Sigmoid colon (tissue), 4 donors: ENCODE data around the gene SOAT2.

Source experiments
- EP300 ChIP-seq, 4 donors: sonication (generic); formaldehyde crosslinking; IDR thresholded peaks; one replicate each; pipeline ENCODE4 v1.6.1; 2017; ENCODE audit warnings: antibody characterized with exemption in 4 of 4
- POLR2A ChIP-seq, 2 donors: fragments of 450-650 bp; IDR thresholded peaks; one replicate each; pipeline ENCODE4 v1.6.1; 2016; ENCODE audit warnings: antibody characterized with exemption in 2 of 2, mild to moderate bottlenecking in 2 of 2, moderate library complexity in 2 of 2
- POLR2AphosphoS5 ChIP-seq, 4 donors: sonication (generic); formaldehyde crosslinking; IDR thresholded peaks; one replicate each; pipeline ENCODE4 v1.6.1; 2017; ENCODE audit warnings: antibody characterized with exemption in 4 of 4
- TF ChIP-seq, protein P1 (sequence below), 4 experiments: fragments of 450-650 bp in 3 of 4; fragments of 200-600 bp in 1 of 4; IDR thresholded peaks; one replicate each; pipeline ENCODE4 v1.5.1; 2016 to 2019; ENCODE audit warnings: antibody characterized with exemption in 4 of 4, mild to moderate bottlenecking in 3 of 4, moderate library complexity in 2 of 4

DNA sequence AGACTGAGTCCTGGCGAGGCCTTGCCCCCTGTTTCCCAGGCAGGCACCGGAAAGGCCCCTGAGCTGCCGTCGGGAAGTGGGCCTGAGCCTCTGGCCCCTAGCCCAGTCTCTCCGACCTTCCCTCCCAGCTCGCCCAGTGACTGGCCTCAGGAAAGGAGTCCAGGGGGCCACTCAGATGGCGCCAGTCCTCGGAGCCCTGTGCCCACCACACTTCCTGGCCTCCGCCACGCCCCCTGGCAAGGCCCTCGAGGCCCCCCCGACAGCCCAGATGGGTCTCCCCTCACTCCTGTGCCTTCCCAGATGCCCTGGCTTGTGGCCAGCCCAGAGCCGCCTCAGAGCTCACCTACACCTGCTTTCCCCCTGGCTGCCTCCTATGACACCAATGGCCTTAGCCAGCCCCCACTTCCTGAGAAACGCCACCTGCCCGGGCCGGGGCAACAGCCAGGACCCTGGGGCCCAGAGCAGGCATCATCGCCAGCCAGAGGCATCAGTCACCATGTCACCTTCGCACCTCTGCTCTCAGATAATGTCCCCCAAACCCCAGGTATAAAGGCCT lies 42.5 kb upstream of the SOAT2 start:
- TF ChIP-seq EP300 (IDR thresholded peaks at IDR 0.05) (no peak), POLR2A (IDR thresholded peaks at IDR 0.05) (no peak), POLR2AphosphoS5 (IDR thresholded peaks at IDR 0.05) (no peak)
- TF ChIP-seq, protein P1, sequence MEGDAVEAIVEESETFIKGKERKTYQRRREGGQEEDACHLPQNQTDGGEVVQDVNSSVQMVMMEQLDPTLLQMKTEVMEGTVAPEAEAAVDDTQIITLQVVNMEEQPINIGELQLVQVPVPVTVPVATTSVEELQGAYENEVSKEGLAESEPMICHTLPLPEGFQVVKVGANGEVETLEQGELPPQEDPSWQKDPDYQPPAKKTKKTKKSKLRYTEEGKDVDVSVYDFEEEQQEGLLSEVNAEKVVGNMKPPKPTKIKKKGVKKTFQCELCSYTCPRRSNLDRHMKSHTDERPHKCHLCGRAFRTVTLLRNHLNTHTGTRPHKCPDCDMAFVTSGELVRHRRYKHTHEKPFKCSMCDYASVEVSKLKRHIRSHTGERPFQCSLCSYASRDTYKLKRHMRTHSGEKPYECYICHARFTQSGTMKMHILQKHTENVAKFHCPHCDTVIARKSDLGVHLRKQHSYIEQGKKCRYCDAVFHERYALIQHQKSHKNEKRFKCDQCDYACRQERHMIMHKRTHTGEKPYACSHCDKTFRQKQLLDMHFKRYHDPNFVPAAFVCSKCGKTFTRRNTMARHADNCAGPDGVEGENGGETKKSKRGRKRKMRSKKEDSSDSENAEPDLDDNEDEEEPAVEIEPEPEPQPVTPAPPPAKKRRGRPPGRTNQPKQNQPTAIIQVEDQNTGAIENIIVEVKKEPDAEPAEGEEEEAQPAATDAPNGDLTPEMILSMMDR (IDR thresholded peaks at IDR 0.05) = no peak
